Neural progenitor cell (in vitro differentiated cells): ENCODE results near the gene AEBP1.

Source experiments
- EZH2 ChIP-seq: fragments of 200-600 bp; sonication (generic); IDR thresholded peaks from 2 replicates; pipeline ENCODE4 v1.6.1; 2017; ENCODE audit warnings: antibody characterized with exemption, mild to moderate bottlenecking, moderate library complexity
- EZH2phosphoT487 ChIP-seq: fragments of 200-600 bp; sonication (generic); IDR thresholded peaks from 2 replicates; pipeline ENCODE4 v1.6.1; 2017; ENCODE audit warnings: antibody characterized with exemption

GRCh38 chr7:44162179-44162578 is 58.0 kb downstream of the AEBP1 start:
- TF ChIP-seq EZH2 (no peak), EZH2phosphoT487 (no peak)
